Upper lobe of right lung (tissue), 1 donor: ENCODE data around the gene SLC5A9. TPM values are rescaled to one million over a fixed set of nuclear protein-coding genes. Genes with fewer than 3 reads are reported as not detected.

ENCODE experiments used
- ATAC-seq: fragments of 200-7000 bp; cut with Tn5 transposase; one replicate; pipeline ENCODE4 v1.9.1; 2020; ENCODE audit warnings: mild to moderate bottlenecking, moderate library complexity
- DNase-seq: peaks from one replicate; pipeline ENCODE4 v3.0.0-alpha.2; 2020
- H3K27ac ChIP-seq: fragments of 200-600 bp; one replicate; pipeline ENCODE4 v1.8.0; 2022
- H3K27me3 ChIP-seq: fragments of 200-600 bp; one replicate; pipeline ENCODE4 v1.8.0; 2022; ENCODE audit warnings: mild to moderate bottlenecking
- H3K36me3 ChIP-seq: fragments of 200-600 bp; one replicate; pipeline ENCODE4 v1.8.0; 2022
- H3K4me1 ChIP-seq: fragments of 200-600 bp; one replicate; pipeline ENCODE4 v1.8.0; 2022
- H3K4me3 ChIP-seq: fragments of 200-600 bp; one replicate; pipeline ENCODE4 v1.8.0; 2022; ENCODE audit warnings: mild to moderate bottlenecking
- H3K9me3 ChIP-seq: fragments of 200-600 bp; one replicate; pipeline ENCODE4 v1.8.0; 2022
- intact Hi-C: fragments of 100-400 bp; cut with DNase I; formaldehyde crosslinking; loops from one replicate; pipeline ENCODE4 v1.11.0; 2022
- total RNA-seq: library from RNA; stranded (reverse); fragmentation: NEBNext Ultra II Directional; extraction: Animal tissue kit (Norgen Biotek cat#: 25700); gene quantifications from one replicate; pipeline ENCODE4 v1.2.1, GENCODE V29; 2021
- TF ChIP-seq, protein P1 (sequence below): fragments of 200-600 bp; IDR thresholded peaks from one replicate; pipeline ENCODE4 v1.8.0; 2022; ENCODE audit warnings: antibody characterized with exemption
- donor health status: DM: no; HTN: yes; CAD: no; lungs with severe emphysema.

SLC5A9 gene
- total RNA-seq, 1 donor from 2014 or later = 4.7 TPM

DNA sequence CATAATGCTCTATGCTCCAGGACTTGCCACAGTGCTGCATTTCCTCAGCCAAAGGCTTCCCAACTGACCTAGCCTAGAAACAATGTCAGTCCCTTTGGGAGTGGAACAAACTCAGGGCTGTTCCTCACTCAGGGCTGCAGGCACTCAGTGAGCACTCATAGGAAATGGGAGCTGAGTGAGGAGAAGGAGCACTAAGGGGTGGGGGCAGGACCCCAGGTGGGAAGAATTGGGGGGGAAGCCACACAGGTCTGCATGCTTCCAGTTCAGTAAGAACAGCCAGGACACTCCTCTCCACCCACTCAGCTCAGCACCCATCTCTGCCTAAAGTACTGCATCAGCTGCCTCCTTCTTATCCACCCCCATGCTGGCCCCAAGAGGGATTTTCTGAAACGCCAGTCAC lies 7.3 kb upstream of the SLC5A9 start:
- intact Hi-C loops = no loop called here
- Histone ChIP-seq H3K4me3 (no peak overlapping the region), H3K36me3 (no peaks in the 10 kb centered on the region), H3K27me3 (no peaks in the 10 kb centered on the region), H3K9me3 (no peaks in the 10 kb centered on the region), H3K4me1 (peaks cover 8% of the 10 kb centered on the region), H3K27ac (no peak overlapping the region)
- DNase-seq (no peak), ATAC-seq (peak; percentile 45)
- TF ChIP-seq, protein P1, sequence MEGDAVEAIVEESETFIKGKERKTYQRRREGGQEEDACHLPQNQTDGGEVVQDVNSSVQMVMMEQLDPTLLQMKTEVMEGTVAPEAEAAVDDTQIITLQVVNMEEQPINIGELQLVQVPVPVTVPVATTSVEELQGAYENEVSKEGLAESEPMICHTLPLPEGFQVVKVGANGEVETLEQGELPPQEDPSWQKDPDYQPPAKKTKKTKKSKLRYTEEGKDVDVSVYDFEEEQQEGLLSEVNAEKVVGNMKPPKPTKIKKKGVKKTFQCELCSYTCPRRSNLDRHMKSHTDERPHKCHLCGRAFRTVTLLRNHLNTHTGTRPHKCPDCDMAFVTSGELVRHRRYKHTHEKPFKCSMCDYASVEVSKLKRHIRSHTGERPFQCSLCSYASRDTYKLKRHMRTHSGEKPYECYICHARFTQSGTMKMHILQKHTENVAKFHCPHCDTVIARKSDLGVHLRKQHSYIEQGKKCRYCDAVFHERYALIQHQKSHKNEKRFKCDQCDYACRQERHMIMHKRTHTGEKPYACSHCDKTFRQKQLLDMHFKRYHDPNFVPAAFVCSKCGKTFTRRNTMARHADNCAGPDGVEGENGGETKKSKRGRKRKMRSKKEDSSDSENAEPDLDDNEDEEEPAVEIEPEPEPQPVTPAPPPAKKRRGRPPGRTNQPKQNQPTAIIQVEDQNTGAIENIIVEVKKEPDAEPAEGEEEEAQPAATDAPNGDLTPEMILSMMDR = no peak

DNA sequence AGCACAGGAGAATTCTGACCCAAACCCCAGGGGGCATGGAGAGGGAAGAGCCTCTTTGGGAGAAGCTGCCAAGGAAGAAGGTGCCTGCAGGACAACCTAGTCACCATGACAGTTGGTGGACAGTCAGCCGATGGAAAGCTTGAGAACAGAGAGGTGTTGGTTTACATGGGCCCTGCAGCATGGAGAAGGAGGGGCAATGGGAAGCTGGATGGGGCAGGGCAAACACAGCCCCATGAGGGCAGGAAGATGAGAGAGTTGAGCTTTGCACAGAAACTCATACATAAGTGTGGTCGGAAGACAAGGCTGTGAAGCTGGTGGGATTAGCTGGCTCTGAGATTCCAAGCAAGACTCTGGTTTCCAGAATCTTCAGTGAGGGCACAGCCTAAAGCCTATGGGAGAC lies 6.6 kb upstream of the SLC5A9 start:
- ATAC-seq = no peak
- no peak overlapping the region for H3K27ac ChIP-seq
- H3K4me1 ChIP-seq = peaks cover 8% of the 10 kb centered on the region
- H3K27me3 ChIP-seq = no peaks in the 10 kb centered on the region
- no peak overlapping the region for H3K4me3 ChIP-seq
- TF ChIP-seq, protein P1 = no peak
- no peaks in the 10 kb centered on the region for H3K36me3 ChIP-seq
- no peak for DNase-seq
- H3K9me3 ChIP-seq = no peaks in the 10 kb centered on the region
- intact Hi-C loops = no loop called here

GRCh38 chr1:48216313-48216712 lies 6.2 kb upstream of the SLC5A9 start:
- Histone ChIP-seq H3K27me3 (no peaks in the 10 kb centered on the region), H3K9me3 (no peaks in the 10 kb centered on the region), H3K4me3 (no peak overlapping the region), H3K4me1 (peaks cover 8% of the 10 kb centered on the region), H3K36me3 (no peaks in the 10 kb centered on the region), H3K27ac (no peak overlapping the region)
- intact Hi-C loops = no loop called here
- ATAC-seq (no peak), DNase-seq (no peak)
- TF ChIP-seq, protein P1 = no peak

DNA sequence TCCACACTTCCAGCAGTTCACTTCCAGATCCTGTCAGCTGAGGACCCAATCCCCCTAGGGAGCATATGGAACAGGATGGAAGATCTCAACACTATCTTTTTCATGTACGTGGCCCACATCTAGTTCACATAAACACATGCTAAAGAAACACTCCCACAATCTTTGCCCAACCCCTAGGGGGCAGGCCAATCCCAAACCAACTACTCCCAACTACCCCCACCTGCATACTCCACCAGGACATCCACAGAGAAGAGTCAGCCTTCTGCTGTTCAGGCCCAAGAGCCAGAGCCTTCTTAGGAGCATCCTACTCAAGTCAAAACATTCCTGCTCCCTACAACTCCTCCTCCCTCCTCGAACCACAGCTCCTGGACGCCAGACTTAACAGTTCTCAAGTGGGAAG lies 5.6 kb upstream of the SLC5A9 start:
- no peak overlapping the region for H3K27ac ChIP-seq
- H3K4me1 ChIP-seq = peaks cover 8% of the 10 kb centered on the region
- ATAC-seq (peak; percentile 42), DNase-seq (no peak)
- H3K4me3 ChIP-seq = no peak overlapping the region
- no peaks in the 10 kb centered on the region for H3K27me3 ChIP-seq
- intact Hi-C loops = no loop called here
- no peaks in the 10 kb centered on the region for H3K36me3 ChIP-seq
- TF ChIP-seq, protein P1 = no peak
- no peaks in the 10 kb centered on the region for H3K9me3 ChIP-seq

DNA sequence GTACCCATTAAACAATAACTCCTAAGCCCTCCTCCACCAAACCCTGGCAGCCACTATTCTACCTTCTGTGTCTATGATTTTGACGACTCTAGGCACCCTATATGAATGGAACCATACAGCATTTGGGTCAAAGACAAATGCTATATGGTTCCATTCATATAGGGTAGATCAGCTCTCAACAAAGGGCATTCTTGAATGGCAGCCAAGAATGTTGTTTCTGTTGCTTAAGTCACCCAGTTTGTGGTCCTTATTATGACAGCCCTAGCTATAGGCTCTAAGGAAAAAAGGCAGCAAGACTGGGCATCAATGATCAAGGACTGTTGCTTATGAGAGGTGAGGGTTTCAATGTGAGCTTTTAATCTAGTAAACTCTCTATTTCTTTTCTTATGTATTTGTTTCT lies 4.7 kb upstream of the SLC5A9 start:
- Histone ChIP-seq H3K36me3 (no peaks in the 10 kb centered on the region), H3K4me1 (peaks cover 8% of the 10 kb centered on the region), H3K27me3 (no peaks in the 10 kb centered on the region), H3K9me3 (no peaks in the 10 kb centered on the region), H3K4me3 (no peak overlapping the region), H3K27ac (no peak overlapping the region)
- TF ChIP-seq, protein P1 = no peak
- DNase-seq (no peak), ATAC-seq (no peak)
- intact Hi-C loops = no loop called here

DNA sequence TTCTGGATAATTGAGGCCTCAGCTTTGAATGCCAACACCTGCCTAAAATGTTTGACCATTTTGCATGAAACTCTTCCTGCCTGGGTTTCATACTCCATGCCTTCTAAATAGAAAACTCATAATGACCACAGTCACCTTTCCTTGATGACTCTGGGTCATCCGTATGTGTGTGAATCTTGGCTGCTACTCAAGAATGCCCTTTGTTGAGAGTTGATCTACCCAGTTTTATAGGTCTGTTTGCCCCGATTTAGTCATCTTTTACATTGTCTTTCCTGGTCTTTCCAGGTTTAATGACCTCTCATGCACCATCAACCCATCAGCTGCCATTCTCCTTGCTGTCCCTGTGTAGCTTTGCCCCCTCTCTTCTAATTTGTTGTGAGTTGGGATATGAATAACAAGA lies 2.7 kb upstream of the SLC5A9 start:
- no peaks in the 10 kb centered on the region for H3K9me3 ChIP-seq
- H3K4me3 ChIP-seq = no peak overlapping the region
- H3K27ac ChIP-seq = no peak overlapping the region
- DNase-seq = no peak
- TF ChIP-seq, protein P1 = no peak
- H3K4me1 ChIP-seq = peaks cover 1% of the 10 kb centered on the region
- no peak for ATAC-seq
- no peaks in the 10 kb centered on the region for H3K36me3 ChIP-seq
- no peaks in the 10 kb centered on the region for H3K27me3 ChIP-seq
- intact Hi-C loops = no loop called here
